ENCODE data around the gene CIB4. TPM values are rescaled to one million over a fixed set of nuclear protein-coding genes. Genes with fewer than 3 reads are reported as not detected.

Gene CIB4
- total RNA-seq (2012; rRNA removed) = not detected in 2 replicates
- polyA plus RNA-seq (2012; rRNA removed) = not detected in 2 replicates
- not detected in 2 replicates for polyA plus RNA-seq (2012; cell fraction: cytosol; rRNA removed)
- polyA plus RNA-seq (2012; cell fraction: nucleus; rRNA removed; ENCODE audit: low replicate concordance) = not detected in 2 replicates
- Bru-seq, nascent RNA = not detected
- BruChase-seq, experiment 1, labeled RNA remaining after a 6-hour chase = percentile 3 among the genes with signal in this experiment
- BruChase-seq, experiment 2, labeled RNA remaining after a 2-hour chase = not detected
- long read RNA-seq = 0 reads

- ChIA-PET POLR2A (ENCODE audit: unreplicated experiment) (no interaction called here), CTCF (no interaction called here)
- H4K8ac ChIP-seq (ENCODE audit: low read depth in 2 of 2, low read length in 2 of 2) = no peak within 1 kb of the TSS
- H2AK5ac ChIP-seq (ENCODE audit: low read depth, low read length) = no peak within 1 kb of the TSS
- ATAC-seq (ENCODE audit: low read depth) (peak; percentile 11; the same call in 1 of the 2 replicates), DNase-seq (no peak)
- no peak within 1 kb of the TSS for H2BK20ac ChIP-seq (ENCODE audit: low read depth, low read length)
- no peak within 1 kb of the TSS for H3K4ac ChIP-seq (ENCODE audit: low read depth, low read length)
- no peaks in the 10 kb centered on the region for H3K9me3 ChIP-seq (ENCODE audit: control insufficient read depth, insufficient read depth, low read length)
- peaks cover 2% of the 10 kb centered on the region; the same call in 1 of the 2 replicates for H3K4me1 ChIP-seq (ENCODE audit: control insufficient read depth, insufficient read depth, low read length)
- H2BK5ac ChIP-seq (ENCODE audit: low read depth, low read length, poor library complexity, severe bottlenecking) = no peak within 1 kb of the TSS
- no peak within 1 kb of the TSS for H3K56ac ChIP-seq (ENCODE audit: extremely low read depth, insufficient read depth, low read length)
- H3K27me3 ChIP-seq (ENCODE audit: control insufficient read depth, insufficient read depth, low read length) = peaks cover 39% of the 10 kb centered on the region
- H3K9ac ChIP-seq (ENCODE audit: low read depth, low read length) = no peak within 1 kb of the TSS
- H3K23ac ChIP-seq (ENCODE audit: low read depth, low read length) = no peak within 1 kb of the TSS
- no peak within 1 kb of the TSS for H3K14ac ChIP-seq (replicated peaks; ENCODE audit: low read depth, low read length)
- no peak within 1 kb of the TSS; the same call in 1 of the 2 replicates for H3K4me2 ChIP-seq (ENCODE audit: low read depth, low read length)
- dilution Hi-C loops (cut with HindIII; ENCODE audit: low sequenced_read_pairs, unreplicated experiment) = no loop called here
- H3K4me3 ChIP-seq (ENCODE audit: insufficient read depth, low read depth, low read length) = no peak within 1 kb of the TSS
- no peak within 1 kb of the TSS for H2BK120ac ChIP-seq (ENCODE audit: low read depth, low read length)
- H2AFZ ChIP-seq (replicated peaks; ENCODE audit: low read length, poor library complexity) = no peak within 1 kb of the TSS
- intact Hi-C loops (cut with micrococcal nuclease) = no loop called here
- no peaks in the 10 kb centered on the region for H4K20me1 ChIP-seq (ENCODE audit: insufficient read depth, low read length)
- no peak within 1 kb of the TSS for H3K27ac ChIP-seq (ENCODE audit: insufficient read depth, low read length)
- no peak within 1 kb of the TSS for H3K18ac ChIP-seq (ENCODE audit: low read depth, low read length)
- no peak for TF ChIP-seq MAFK (IDR thresholded peaks at IDR 0.05; ENCODE audit: low read depth, low read length)
- no peak for TF ChIP-seq ELK1 (IDR thresholded peaks at IDR 0.05; ENCODE audit: borderline replicate concordance, low read depth, low read length)
- TF ChIP-seq POLR2A (IDR thresholded peaks at IDR 0.05; ENCODE audit: low read depth, low read length) = no peak
- no peak for TF ChIP-seq NFE2L2 (IDR thresholded peaks at IDR 0.05; ENCODE audit: low read depth, low read length)
- TF ChIP-seq CEBPB (IDR thresholded peaks at IDR 0.05; ENCODE audit: low read depth, low read length) = no peak
- TF ChIP-seq RFX5 (IDR thresholded peaks at IDR 0.05; ENCODE audit: low read depth, low read length) = no peak
- TF ChIP-seq FOS (IDR thresholded peaks at IDR 0.05; ENCODE audit: low read depth, low read length) = no peak
- TF ChIP-seq MXI1 (IDR thresholded peaks at IDR 0.05; ENCODE audit: borderline replicate concordance, low read depth, low read length) = no peak
- no peak for TF ChIP-seq USF2 (IDR thresholded peaks at IDR 0.05; ENCODE audit: low read depth, low read length)
- H2AK9ac ChIP-seq (replicated peaks; ENCODE audit: low read depth, low read length, poor library complexity) = peak within 1 kb of the TSS; percentile 63
- BruUV-seq (replicated peaks) = no TSS peak
- H4K5ac ChIP-seq (ENCODE audit: low read depth, low read length) = no peak within 1 kb of the TSS
- WGBS, 2 experiments (ENCODE audit: extremely low coverage in 2 of 2, insufficient read length in 1 of 2) = 65% methylated on average over 5 of the region's 8 CpGs; no CpG with 5 or more reads in 1 of the 2 experiments
- no peak within 1 kb of the TSS for H4K91ac ChIP-seq (ENCODE audit: insufficient read depth, low read depth, low read length)
- no peaks in the 10 kb centered on the region for H3K79me1 ChIP-seq (ENCODE audit: low read depth in 1 of 2, low read length in 2 of 2)
- no peak within 1 kb of the TSS for H2BK15ac ChIP-seq (ENCODE audit: low read depth, low read length)
- H3K36me3 ChIP-seq (ENCODE audit: control insufficient read depth, insufficient read depth, low read length) = no peaks in the 10 kb centered on the region
- no peaks in the 10 kb centered on the region for H3K9me1 ChIP-seq (ENCODE audit: insufficient read depth, low read length)
- in situ Hi-C loops (cut with MboI; ENCODE audit: low sequenced_read_pairs) = no loop called here
Observed at GRCh38 chr2:26640781-26641564, at the start of gene CIB4. Gene CIB4, minus strand, starts transcription at chr2:26641366. Its CDS starts 52 bp downstream, at chr2:26641314.

Data from IMR-90 (cell line).